ENCODE results near the gene UVSSA.
"Not testable (repeated sequence)": the region's sequence is repeated elsewhere in the genome, so short reads cannot be mapped to it uniquely, and the experiment has no call there.

Gene UVSSA

DNA sequence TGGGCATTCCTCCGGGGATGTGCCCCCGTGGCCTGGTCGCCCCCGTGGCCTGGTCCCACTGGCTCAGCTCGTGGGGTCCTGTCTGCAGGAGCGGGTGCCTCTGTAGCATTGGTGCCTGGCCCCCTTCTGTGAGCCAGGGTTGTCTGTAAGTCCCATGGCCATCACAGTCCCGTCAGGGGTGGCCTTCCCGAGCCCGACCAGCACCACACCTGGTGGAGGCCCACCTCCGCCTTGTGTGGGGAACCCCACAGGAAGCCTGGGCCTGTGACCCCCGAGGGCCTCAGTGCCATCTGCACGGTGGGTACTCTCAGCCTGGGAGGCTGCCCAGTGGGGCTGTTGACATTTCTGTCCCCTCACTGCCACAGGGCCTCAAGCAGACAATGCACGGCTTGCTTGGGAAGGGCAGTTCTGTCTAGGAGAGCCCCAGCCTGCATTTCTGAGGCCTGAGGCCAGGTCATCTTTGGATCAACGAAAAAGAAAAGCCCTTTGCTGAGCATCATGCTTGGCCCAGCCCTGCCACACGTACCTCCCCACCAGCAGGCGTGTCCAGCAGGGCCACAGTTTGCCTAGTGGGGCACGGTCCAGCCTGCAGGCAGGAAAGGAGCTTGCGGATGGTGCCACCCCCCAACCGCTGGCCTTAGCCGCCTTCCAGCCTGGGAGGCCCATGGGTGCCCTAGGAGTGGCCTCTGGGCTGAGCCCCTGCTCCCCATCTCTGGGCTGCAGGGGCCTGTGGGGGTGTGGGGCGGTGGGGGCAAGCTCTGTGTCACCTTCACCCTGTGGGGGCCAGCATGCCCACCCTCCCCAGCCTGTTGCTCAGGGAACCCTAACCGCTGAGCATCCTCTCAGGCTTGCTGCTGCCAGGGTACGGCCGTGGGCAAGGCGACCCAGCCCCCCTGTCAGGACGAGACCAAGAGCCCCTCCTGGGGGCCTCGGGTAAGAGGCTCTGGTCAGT lies 36.0 kb downstream of the UVSSA start:
- no peak for DNase-seq (ENCODE audit: low read depth, low spot score)
- H3K9ac ChIP-seq (ENCODE audit: insufficient read length, low read depth): no peak overlapping the region
- peaks cover 86% of the 10 kb centered on the region for H3K36me3 ChIP-seq (ENCODE audit: insufficient read depth, insufficient read length, low read length)
- no peaks in the 10 kb centered on the region for H3K4me1 ChIP-seq (ENCODE audit: insufficient read depth, insufficient read length)
- no peak overlapping the region for H3K4me3 ChIP-seq (ENCODE audit: insufficient read length, low read depth)
- H3K9me3 ChIP-seq (ENCODE audit: insufficient read depth, low read length): peaks cover under 1% of the 10 kb centered on the region; the same call in 1 of the 2 replicates
- TF ChIP-seq YY1 (IDR thresholded peaks at IDR 0.05; ENCODE audit: insufficient read depth, insufficient read length): no peak
- TF ChIP-seq ZNF274 (IDR thresholded peaks at IDR 0.05; ENCODE audit: low read depth, low read length): no peak
- TF ChIP-seq SUZ12 (IDR thresholded peaks at IDR 0.05; ENCODE audit: extremely low read depth, insufficient read depth, insufficient read length): no peak
- H3K27me3 ChIP-seq (ENCODE audit: insufficient read depth, insufficient read length): no peaks in the 10 kb centered on the region

DNA sequence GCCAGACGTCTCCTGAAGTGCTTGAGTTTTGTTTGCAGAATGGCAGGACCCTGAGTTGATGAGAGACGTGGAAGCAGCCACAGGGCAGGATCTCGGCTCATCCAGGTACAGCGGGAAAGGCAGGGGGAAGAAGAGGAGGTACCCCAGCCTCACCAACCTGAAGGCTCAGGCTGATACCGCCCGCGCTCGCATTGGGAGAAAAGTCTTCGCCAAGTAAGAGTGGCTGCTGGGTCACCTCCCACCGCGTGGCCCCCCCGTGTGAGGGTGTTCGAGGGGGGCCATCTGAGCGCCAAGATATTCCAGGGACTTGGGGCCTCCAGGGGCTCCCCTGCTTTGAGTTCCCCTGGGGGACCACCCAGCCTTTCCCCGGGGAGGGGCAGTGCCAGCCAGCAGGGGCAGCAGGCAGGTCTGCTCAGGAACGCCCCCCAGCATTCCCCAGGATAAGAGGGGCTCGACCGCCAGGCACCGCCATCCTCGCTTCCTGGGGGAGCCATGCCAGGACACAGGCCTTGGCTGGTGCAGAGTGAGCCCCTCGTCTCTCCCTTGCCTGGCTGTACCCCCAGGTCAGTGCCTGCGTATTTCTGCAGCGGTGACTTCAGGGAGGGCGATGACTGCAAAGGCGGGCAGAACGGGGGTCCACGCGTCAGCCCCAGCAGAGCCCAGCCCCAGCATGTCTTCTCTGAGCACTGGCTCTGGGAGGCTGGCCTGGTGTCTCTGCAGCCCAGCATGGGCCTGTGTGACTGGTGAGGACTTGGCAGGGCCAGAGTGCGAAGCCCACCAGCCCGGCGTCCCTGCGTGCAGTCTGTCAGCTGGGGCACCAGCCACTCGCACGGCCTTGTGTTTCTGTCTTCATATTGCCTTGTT lies 37.0 kb downstream of the UVSSA start:
- Histone ChIP-seq H3K9me3 (ENCODE audit: insufficient read depth, low read length) (peaks cover 10% of the 10 kb centered on the region; the same call in 1 of the 2 replicates), H3K36me3 (ENCODE audit: insufficient read depth, insufficient read length, low read length) (peaks cover 81% of the 10 kb centered on the region), H3K27me3 (ENCODE audit: insufficient read depth, insufficient read length) (no peaks in the 10 kb centered on the region), H3K4me3 (ENCODE audit: insufficient read length, low read depth) (no peak overlapping the region), H3K9ac (ENCODE audit: insufficient read length, low read depth) (no peak overlapping the region), H3K4me1 (ENCODE audit: insufficient read depth, insufficient read length) (no peaks in the 10 kb centered on the region)
- DNase-seq (ENCODE audit: low read depth, low spot score): no peak
- TF ChIP-seq YY1 (IDR thresholded peaks at IDR 0.05; ENCODE audit: insufficient read depth, insufficient read length): no peak
- no peak for TF ChIP-seq SUZ12 (IDR thresholded peaks at IDR 0.05; ENCODE audit: extremely low read depth, insufficient read depth, insufficient read length)
- TF ChIP-seq ZNF274 (IDR thresholded peaks at IDR 0.05; ENCODE audit: low read depth, low read length): no peak

DNA sequence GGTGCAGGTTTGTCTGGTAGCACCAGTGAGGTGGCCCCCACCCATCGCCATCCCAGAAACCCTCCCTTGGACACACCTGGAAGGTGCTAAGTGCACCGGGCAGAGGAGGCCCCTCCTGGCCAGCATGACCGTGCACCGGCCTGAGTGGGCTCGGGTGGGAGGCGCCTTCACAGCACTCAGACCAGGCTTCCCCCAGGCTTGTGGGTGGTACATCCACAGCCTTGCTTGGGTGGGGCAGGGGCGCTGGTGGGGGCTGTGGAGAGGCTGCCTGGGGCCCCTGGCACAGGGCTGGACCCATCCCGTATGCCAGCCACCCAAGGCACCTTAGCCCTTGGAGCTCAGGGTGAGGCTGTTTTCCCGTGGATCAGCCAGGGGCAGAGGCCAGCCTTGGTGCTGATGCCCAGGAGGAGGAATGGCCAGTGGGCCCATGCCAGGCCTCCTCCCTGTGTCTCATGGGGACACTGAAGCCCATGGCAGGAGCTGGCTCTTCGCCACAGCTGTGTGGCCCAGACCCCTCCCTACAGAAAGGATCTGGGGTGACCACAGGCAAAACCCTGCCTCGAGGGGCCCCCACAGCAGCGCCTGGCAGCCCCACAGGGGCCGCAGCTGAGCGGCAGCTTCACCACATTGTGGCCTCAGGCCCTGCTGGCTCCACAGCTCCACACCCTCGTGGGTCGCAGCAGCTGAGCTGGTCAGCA lies 37.8 kb downstream of the UVSSA start:
- peaks cover 13% of the 10 kb centered on the region; the same call in 1 of the 2 replicates for H3K9me3 ChIP-seq (ENCODE audit: insufficient read depth, low read length)
- TF ChIP-seq SUZ12 (IDR thresholded peaks at IDR 0.05; ENCODE audit: extremely low read depth, insufficient read depth, insufficient read length): no peak
- no peak for TF ChIP-seq YY1 (IDR thresholded peaks at IDR 0.05; ENCODE audit: insufficient read depth, insufficient read length)
- TF ChIP-seq ZNF274 (IDR thresholded peaks at IDR 0.05; ENCODE audit: low read depth, low read length): no peak
- no peaks in the 10 kb centered on the region for H3K27me3 ChIP-seq (ENCODE audit: insufficient read depth, insufficient read length)
- no peak overlapping the region for H3K4me3 ChIP-seq (ENCODE audit: insufficient read length, low read depth)
- H3K36me3 ChIP-seq (ENCODE audit: insufficient read depth, insufficient read length, low read length): peaks cover 73% of the 10 kb centered on the region
- H3K9ac ChIP-seq (ENCODE audit: insufficient read length, low read depth): no peak overlapping the region
- no peak for DNase-seq (ENCODE audit: low read depth, low spot score)
- no peaks in the 10 kb centered on the region for H3K4me1 ChIP-seq (ENCODE audit: insufficient read depth, insufficient read length)

DNA sequence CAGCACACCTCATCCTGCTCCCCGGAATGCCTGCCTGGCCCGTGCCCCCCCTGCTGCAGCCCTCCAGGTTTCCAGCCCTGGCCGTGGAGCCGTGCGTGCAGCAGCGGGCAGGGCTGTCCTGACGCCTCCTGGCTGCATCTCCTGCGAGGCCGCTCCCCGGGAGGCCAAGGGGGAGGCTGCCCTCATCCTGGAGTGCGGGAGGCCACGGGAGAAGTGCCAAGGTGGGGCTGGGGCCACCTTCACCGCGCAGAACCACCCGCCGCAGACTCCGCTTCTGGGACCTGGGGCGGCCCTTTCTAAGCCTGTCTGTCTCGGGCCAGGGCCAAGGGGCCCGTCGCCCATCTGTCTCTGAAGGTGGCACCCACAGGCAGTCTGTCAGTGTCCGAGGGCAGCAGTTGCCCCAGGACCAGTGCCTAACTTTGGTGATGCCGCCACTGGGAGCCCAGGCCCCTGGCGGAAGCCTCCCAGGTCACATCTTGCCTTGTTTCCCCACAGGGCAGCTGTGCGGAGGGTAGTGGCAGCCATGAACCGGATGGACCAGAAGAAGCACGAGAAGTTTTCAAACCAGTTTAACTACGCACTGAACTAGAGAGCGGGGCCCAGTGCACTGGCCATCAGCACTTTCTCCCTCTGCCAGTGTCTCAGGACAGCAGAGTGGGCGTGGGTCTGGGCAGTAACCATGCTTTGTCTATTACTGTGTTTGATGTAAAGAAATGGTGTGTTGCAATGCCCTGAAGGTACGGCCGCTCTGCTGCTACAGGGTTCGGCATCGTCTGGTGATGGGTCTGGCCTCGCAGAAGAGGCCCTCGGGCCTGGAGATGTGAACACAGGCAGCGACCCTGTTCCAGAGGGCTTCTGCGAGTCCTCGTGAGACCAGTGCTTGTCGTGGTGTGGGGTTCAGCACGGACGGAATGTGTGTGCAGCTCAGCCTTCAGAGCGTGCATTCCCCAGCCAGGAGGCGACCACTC lies 38.6 kb downstream of the UVSSA start:
- Histone ChIP-seq H3K9ac (ENCODE audit: insufficient read length, low read depth) (no peak overlapping the region), H3K27me3 (ENCODE audit: insufficient read depth, insufficient read length) (no peaks in the 10 kb centered on the region), H3K9me3 (ENCODE audit: insufficient read depth, low read length) (peaks cover 13% of the 10 kb centered on the region; the same call in 1 of the 2 replicates), H3K4me3 (ENCODE audit: insufficient read length, low read depth) (no peak overlapping the region), H3K4me1 (ENCODE audit: insufficient read depth, insufficient read length) (no peaks in the 10 kb centered on the region), H3K36me3 (ENCODE audit: insufficient read depth, insufficient read length, low read length) (peaks cover 65% of the 10 kb centered on the region)
- TF ChIP-seq YY1 (IDR thresholded peaks at IDR 0.05; ENCODE audit: insufficient read depth, insufficient read length) (no peak), SUZ12 (IDR thresholded peaks at IDR 0.05; ENCODE audit: extremely low read depth, insufficient read depth, insufficient read length) (no peak), ZNF274 (IDR thresholded peaks at IDR 0.05; ENCODE audit: low read depth, low read length) (no peak)
- DNase-seq (ENCODE audit: low read depth, low spot score): no peak

GRCh38 chr4:1393363-1393762 lies 46.4 kb downstream of the UVSSA start:
- H3K27me3 ChIP-seq (ENCODE audit: insufficient read depth, insufficient read length); H3K4me3 ChIP-seq (ENCODE audit: insufficient read length, low read depth); DNase-seq (ENCODE audit: low read depth, low spot score); H3K9ac ChIP-seq (ENCODE audit: insufficient read length, low read depth); H3K4me1 ChIP-seq (ENCODE audit: insufficient read depth, insufficient read length): not testable (repeated sequence)
- H3K9me3 ChIP-seq (ENCODE audit: insufficient read depth, low read length): peaks cover 22% of the 10 kb centered on the region; the same call in 1 of the 2 replicates
- peaks cover 18% of the 10 kb centered on the region for H3K36me3 ChIP-seq (ENCODE audit: insufficient read depth, insufficient read length, low read length)

- DNase-seq (ENCODE audit: low read depth, low spot score): no peak
- no peak for TF ChIP-seq SUZ12 (IDR thresholded peaks at IDR 0.05; ENCODE audit: extremely low read depth, insufficient read depth, insufficient read length)
- TF ChIP-seq YY1 (IDR thresholded peaks at IDR 0.05; ENCODE audit: insufficient read depth, insufficient read length): no peak
- TF ChIP-seq ZNF274 (IDR thresholded peaks at IDR 0.05; ENCODE audit: low read depth, low read length): no peak
- H3K27me3 ChIP-seq (ENCODE audit: insufficient read depth, insufficient read length): peaks cover 2% of the 10 kb centered on the region
These were observed 46.9 kb downstream of the UVSSA start for GRCh38 chr4:1393866-1394265.

GRCh38 chr4:1394554-1395388 lies 47.8 kb downstream of the UVSSA start:
- not testable (repeated sequence) for H3K27me3 ChIP-seq (ENCODE audit: insufficient read depth, insufficient read length); H3K4me3 ChIP-seq (ENCODE audit: insufficient read length, low read depth); H3K9ac ChIP-seq (ENCODE audit: insufficient read length, low read depth); H3K4me1 ChIP-seq (ENCODE audit: insufficient read depth, insufficient read length); DNase-seq (ENCODE audit: low read depth, low spot score)
- Histone ChIP-seq H3K9me3 (ENCODE audit: insufficient read depth, low read length) (peaks cover 20% of the 10 kb centered on the region; the same call in 1 of the 2 replicates), H3K36me3 (ENCODE audit: insufficient read depth, insufficient read length, low read length) (peaks cover 18% of the 10 kb centered on the region)

More at GRCh38 chr4:1393866-1394265, 46.9 kb downstream of the UVSSA start:
- Histone ChIP-seq H3K9ac (ENCODE audit: insufficient read length, low read depth) (no peak overlapping the region), H3K4me1 (ENCODE audit: insufficient read depth, insufficient read length) (no peaks in the 10 kb centered on the region), H3K36me3 (ENCODE audit: insufficient read depth, insufficient read length, low read length) (peaks cover 18% of the 10 kb centered on the region), H3K4me3 (ENCODE audit: insufficient read length, low read depth) (no peak overlapping the region), H3K9me3 (ENCODE audit: insufficient read depth, low read length) (peaks cover 22% of the 10 kb centered on the region; the same call in 1 of the 2 replicates)

DNA sequence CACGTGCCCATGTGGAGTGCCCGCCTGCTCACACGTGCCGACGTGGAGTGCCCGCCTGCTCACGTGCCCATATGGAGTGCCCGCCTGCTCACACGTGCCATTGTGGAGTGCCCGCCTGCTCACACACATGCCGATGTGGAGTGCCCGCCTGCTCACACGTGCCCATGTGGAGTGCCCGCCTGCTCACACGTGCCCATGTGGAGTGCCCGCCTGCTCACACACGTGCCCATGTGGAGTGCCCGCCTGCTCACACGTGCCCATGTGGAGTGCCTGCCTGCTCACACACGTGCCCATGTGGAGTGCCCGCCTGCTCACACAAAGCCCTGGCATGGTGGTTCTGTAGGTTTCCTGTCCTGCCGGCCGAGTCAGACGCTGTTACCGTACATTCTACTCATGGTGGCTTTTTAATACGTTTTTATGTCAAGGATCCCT lies 48.4 kb downstream of the UVSSA start:
- H3K9ac ChIP-seq (ENCODE audit: insufficient read length, low read depth); DNase-seq (ENCODE audit: low read depth, low spot score); H3K4me3 ChIP-seq (ENCODE audit: insufficient read length, low read depth); H3K4me1 ChIP-seq (ENCODE audit: insufficient read depth, insufficient read length): not testable (repeated sequence)
- Histone ChIP-seq H3K9me3 (ENCODE audit: insufficient read depth, low read length) (peaks cover 20% of the 10 kb centered on the region; the same call in 1 of the 2 replicates), H3K27me3 (ENCODE audit: insufficient read depth, insufficient read length) (peaks cover 11% of the 10 kb centered on the region), H3K36me3 (ENCODE audit: insufficient read depth, insufficient read length, low read length) (peaks cover 18% of the 10 kb centered on the region)

All from NT2/D1 (cell line).